HCEC 1CT (cell line): ENCODE data around the gene PDGFD.
A peak's percentile ranks its signal among the peaks of the same experiment; 100 is the strongest.

ENCODE experiments used
- DNase-seq: peaks from one replicate; pipeline ENCODE4 v3.0.0-alpha.2; 2017

PDGFD gene

DNA sequence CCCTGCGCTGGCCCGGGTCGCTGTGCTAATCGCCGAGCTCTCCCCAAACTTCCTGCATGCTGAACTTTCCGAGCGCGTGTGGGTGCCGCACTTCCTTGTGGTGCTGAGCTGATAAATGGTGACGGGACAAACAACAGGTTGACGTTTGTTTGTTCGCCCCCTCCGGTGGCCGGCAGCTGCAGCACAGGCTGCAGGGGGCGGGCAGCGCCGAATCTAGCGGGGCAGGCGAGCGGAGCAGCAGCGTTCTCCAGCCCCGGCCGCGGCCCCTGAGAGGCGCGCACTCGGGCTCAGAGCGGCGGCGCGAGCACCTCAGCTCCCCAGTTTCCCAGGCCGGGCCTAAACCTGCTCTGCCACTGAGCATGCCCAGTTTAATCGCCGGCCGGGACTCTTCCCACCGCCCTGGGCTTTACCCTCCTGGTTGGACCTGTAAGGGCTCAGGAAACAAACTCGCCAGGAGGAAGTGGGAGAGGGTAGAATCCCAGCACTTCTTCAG, at the start of gene PDGFD:
Gene PDGFD (minus strand): TSS at position 120 of the 493 bp plus-strand sequence.
- peak; percentile 2 for DNase-seq

- no peak for DNase-seq
These were observed 43.0 kb upstream of the PDGFD start for GRCh38 chr11:104206936-104207335.

DNA sequence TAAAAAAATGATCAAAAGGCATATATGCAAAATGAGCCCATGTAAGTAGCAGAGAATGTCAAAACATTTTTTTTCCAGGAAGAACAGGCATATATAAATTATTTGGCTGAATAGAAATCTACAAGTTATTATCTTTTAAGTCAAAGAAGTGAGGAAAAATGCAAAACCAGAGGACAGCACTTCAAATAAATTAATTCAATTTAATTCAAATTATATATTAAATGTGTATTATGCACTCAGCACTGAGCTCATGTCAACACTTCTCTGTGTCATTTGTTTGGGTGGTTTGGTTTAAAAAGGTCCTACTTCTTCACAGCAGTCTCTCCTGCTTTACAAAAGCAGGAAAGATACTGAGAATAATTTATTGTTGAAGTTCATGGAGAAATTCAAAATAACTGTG, 41.9 kb upstream of the PDGFD start:
- no peak for DNase-seq

- no peak for DNase-seq
These were observed 36.7 kb upstream of the PDGFD start for GRCh38 chr11:104200688-104201087.

DNA sequence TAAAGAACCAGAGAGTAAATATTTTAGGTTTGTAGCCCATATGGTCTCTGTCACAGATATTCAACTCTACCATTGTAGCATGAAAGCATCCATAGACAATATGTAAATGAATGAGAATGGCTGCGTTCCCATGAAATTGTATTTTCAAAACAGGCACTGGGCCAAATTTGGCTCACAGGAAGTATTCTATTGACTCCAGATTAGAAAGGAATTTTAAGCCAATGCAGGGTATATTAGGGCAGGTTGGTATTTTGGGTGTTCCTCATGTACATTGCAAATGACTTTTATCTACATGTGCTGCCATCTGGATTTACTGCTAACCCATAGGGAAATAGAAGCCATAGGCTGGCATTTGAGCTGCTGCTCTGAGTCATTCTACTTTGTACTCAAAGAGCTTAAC, 35.1 kb upstream of the PDGFD start:
- no peak for DNase-seq

DNA sequence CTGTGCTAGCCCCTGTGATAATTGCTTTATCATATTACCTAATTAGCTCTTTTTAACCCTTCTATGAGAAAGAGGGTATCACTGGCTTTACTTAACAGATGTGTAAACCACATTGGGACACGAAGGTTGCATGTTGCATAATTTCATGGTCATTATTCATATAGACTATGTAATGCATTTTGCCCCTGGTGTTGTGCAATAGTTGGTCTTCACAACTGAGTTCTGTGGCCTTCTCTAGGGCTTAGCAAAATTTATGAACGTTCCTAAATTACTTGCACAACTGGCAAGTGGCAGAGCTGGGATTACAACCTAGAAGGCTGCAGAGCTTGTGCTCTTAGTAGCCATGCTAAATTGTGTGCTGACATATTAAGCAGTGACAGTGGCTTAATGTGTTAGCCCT, 34.6 kb upstream of the PDGFD start:
- peak; percentile 66 for DNase-seq

- peak; percentile 62 for DNase-seq
These were observed 27.2 kb upstream of the PDGFD start for GRCh38 chr11:104191124-104191523.

- DNase-seq, result no peak
These were observed 19.6 kb upstream of the PDGFD start for GRCh38 chr11:104183593-104183992.

GRCh38 chr11:104175769-104176168, 11.8 kb upstream of the PDGFD start:
- DNase-seq, result no peak

DNA sequence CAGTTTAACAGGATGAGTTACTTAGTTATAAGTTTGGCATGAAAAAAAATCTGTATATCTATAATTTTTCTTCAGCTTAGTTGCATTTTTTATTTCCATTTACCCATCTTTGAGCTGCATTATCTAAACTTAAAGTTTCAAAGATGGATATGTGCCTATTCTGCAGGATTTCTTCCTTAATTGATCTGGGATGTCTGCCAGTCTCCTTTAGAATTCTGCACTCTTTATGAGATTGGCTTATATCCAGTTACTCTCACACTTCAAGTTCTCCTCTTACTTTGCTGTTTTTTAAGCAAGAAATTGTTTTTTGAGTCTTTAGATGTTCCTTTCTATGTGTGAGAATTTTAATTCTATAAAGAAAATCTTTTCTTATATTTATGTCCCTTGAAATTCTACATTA, 5.1 kb upstream of the PDGFD start:
- DNase-seq, result no peak

DNA sequence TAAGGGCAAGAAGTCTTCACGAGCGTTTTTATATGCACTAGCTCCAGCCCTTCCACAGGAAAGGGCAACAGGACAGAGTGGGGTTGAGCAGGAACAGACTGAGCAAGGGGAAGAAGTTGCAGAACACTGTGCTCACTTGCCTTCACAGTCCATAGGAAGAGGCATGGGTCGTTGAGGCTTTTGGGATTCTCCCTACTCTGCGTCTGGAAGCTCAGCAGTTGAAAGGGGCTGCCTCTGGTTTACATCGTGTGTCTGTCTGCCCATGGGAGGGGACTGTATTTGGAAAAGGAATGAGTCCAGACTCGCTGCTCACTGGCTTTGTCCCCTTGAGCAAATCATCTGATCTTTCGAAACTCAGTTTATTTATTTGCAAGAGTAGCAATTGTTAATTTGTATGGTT, 1.1 kb upstream of the PDGFD start:
- DNase-seq, result no peak

GRCh38 chr11:104163100-104164027, 583 bp downstream of the PDGFD start:
- DNase-seq, result no peak

DNA sequence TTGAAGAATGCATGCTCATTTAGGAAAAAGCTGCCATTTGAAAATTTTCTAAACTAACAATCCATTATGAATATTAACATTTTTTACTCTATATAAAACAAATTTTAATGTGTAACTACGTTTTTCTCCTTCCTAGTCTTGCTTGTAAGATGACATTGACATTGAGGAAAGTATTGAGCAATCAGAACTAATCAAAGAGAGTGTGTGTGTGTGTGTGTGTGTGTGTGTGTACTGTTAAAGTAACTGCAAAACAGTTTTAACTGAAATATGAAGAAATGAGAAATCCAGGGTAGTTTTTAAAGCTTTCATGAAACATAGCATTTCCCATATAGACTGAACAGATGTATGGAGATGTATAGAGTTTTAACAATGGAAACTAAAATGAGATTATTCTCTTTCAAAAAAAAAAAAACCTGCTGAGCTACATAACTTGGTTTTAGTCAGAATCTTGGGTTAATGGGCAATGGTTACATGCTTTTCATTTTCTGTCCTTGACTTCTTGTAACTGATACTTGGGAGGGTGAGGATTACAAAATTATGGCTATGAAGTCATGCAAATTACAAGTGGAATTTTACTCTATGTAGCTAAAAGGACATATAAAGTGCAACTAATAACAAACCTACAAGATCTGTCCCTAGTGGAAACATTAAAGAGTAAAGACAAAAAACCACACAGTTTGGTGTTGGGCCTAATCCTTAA, 2.0 kb downstream of the PDGFD start:
- no peak for DNase-seq

DNA sequence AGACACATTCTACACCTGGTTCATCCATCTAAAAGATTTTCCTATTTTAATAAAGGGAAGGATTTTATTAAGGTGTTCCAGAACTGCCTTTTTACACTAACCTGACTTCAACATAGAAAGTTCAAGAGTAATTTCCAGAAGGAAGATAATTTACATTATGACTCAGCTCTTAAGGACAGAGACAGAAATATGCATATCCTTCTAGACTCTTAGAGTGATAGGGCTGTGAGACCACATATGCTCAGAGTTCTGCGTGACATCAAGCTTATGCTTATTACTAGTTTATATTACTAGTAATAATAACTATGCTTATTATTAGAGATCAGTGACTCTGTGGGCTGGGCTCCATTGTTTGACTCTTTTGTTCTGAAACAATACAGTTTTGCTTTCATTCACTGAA, 4.6 kb downstream of the PDGFD start:
- DNase-seq, result no peak

GRCh38 chr11:104155375-104155774, 8.6 kb downstream of the PDGFD start:
- DNase-seq, result no peak

GRCh38 chr11:104154296-104154695, 9.7 kb downstream of the PDGFD start:
- DNase-seq, result no peak

- DNase-seq, result no peak
These were observed 10.9 kb downstream of the PDGFD start for GRCh38 chr11:104152941-104153505.

GRCh38 chr11:104151404-104152204, 12.3 kb downstream of the PDGFD start:
- DNase-seq, result peak; percentile 25

DNA sequence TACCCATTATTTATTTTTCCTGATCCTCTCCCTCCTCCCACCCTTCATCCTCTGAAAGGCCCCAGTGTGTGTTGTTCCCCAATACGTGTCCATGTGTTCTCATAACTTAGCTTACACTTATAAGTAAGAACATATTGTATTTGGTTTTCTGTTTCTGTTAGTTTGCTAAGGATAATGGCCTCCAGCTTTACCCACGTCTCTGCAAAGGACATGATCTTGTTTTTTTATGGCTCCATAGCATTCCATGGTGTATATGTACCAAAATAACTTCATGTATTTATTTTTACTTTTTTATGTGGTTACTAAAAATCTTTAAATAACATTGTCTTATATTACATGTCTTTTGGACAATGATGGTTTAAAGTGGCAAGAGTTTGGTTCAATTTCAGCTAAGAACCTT, 15.2 kb downstream of the PDGFD start:
- DNase-seq, result no peak

GRCh38 chr11:104148074-104148473, 15.9 kb downstream of the PDGFD start:
- DNase-seq, result peak; percentile 54

GRCh38 chr11:104146943-104147342, 17.0 kb downstream of the PDGFD start:
- DNase-seq, result no peak

DNA sequence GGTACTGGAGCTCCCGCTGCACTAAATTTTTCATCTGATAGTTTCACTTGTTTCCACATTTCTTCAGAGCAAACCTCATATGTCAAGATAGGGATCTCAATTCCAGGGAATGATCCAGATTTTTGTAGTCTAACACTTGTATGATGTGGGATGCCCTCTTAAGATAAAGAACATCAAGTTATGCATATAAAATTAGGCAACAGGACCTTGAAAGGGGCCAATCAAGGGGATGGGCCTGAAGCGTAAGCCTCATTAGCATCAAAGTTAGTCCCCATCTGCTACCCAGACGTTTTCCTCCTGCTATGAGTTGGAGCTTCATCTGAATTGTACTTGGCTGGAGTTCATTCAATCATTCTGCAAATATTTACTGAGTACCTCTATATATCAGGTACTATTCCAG, 17.5 kb downstream of the PDGFD start:
- DNase-seq, result no peak

DNA sequence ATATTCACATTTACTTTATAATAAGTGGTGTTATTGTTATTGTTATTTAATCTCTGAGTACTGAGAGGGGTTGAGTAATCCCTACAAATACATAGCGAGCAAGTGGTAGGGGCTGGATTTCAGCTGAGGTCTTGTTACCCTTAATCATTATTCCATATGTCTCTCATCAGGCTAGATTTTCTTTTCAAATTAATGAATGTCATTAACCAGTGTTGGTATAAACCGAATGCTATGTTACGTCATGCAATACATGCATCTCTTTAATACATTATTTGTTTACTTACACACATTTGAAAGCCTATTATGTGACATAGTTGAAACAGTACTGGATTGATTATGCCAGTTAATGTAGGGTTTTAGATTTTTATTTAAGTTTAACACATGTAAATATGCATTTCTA, 18.9 kb downstream of the PDGFD start:
- DNase-seq, result no peak
